ENCODE measurements around the gene RBM47.

Gene RBM47

DNA sequence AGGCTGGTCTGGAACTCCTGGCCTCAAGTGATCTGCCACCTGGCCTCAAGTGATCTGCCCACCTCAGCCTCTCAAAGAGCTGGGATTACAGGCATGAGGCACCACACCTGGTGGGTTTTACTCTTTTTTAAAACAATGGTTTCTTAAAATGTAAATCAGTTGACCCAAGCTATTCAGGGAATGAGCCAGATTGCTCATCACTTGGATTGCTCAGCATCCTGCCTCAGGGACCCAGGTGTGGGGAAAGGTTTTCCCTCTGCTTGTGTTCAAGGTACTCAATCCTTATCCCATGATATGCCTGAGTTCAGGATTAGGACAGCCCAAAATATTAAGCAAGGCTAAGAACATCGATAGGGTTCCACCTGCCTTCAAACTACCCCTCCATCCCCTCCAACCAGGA lies 227.1 kb downstream of the RBM47 start:
- Histone ChIP-seq H3K4me2 (ENCODE audit: low read length, poor library complexity, severe bottlenecking) (no peak overlapping the region), H3K9ac (ENCODE audit: low read length) (no peak overlapping the region), H4K91ac (ENCODE audit: low read length) (no peak overlapping the region), H3K79me1 (replicated peaks; ENCODE audit: low read length, poor library complexity, severe bottlenecking) (no peaks in the 10 kb centered on the region), H3K27me3 (ENCODE audit: control insufficient read depth in 1 of 2, insufficient read depth in 1 of 2, low read length in 2 of 2) (peaks cover 0 to 7% of the 10 kb centered on the region in 2 experiments), H3K4me3 (ENCODE audit: insufficient read depth in 1 of 2, low read depth in 1 of 2, low read length in 2 of 2) (no peak overlapping the region), H2BK120ac (ENCODE audit: low read depth, low read length) (no peak overlapping the region), H3K23ac (ENCODE audit: low read length in 2 of 2) (no peak overlapping the region), H3K14ac (ENCODE audit: low read length in 2 of 2) (no peak overlapping the region), H3K4ac (ENCODE audit: low read depth in 1 of 2, low read length in 2 of 2) (no peak overlapping the region), H3K36me3 (ENCODE audit: control insufficient read depth in 1 of 2, insufficient read depth in 2 of 2, low read depth in 1 of 2, low read length in 2 of 2) (no peaks in the 10 kb centered on the region), H3K9me3 (ENCODE audit: control insufficient read depth, low read length) (no peaks in the 10 kb centered on the region), H2BK5ac (ENCODE audit: low read depth, low read length, poor library complexity, severe bottlenecking) (no peak overlapping the region), H3K4me1 (ENCODE audit: control insufficient read depth, insufficient read depth, low read depth, low read length) (no peaks in the 10 kb centered on the region), H2AK5ac (ENCODE audit: low read length, severe bottlenecking) (no peak overlapping the region), H3K27ac (ENCODE audit: low read length, poor library complexity, severe bottlenecking) (no peak overlapping the region), H4K8ac (ENCODE audit: low read length) (no peak overlapping the region), H2AFZ (ENCODE audit: low read depth, low read length) (no peak overlapping the region), H2BK12ac (ENCODE audit: low read length in 2 of 2) (no peak overlapping the region), H2BK15ac (ENCODE audit: low read depth, poor library complexity, severe bottlenecking) (no peak overlapping the region), H3K18ac (ENCODE audit: low read depth in 1 of 2, low read length in 2 of 2) (no peak overlapping the region)
- no peak for DNase-seq
- WGBS, result 100% methylated on average over 1 of the region's 1 CpG

DNA sequence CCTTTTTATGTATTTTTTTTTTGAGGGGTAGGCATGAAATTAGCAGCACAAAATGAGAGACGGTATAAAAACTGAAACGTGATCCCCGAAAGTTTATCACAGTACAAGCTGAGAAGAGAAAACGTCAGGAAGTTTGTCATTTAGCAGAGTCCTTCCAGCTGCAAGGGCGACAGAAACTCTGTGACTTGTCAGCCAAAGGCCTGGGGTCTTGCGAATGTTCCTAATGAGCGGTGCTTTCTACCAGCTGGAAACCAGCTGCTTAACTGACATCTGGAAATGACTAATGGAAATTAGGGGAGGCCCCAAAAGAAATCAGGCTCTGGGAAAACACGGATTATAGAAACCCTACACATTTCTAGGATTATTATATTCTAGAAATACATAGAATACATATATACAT lies 228.0 kb downstream of the RBM47 start:
- H3K14ac ChIP-seq (ENCODE audit: low read length in 2 of 2), result no peak overlapping the region
- H3K27ac ChIP-seq (ENCODE audit: low read length, poor library complexity, severe bottlenecking), result no peak overlapping the region
- H3K79me1 ChIP-seq (replicated peaks; ENCODE audit: low read length, poor library complexity, severe bottlenecking), result no peaks in the 10 kb centered on the region
- H3K4ac ChIP-seq (ENCODE audit: low read depth in 1 of 2, low read length in 2 of 2), result no peak overlapping the region
- H4K91ac ChIP-seq (ENCODE audit: low read length), result no peak overlapping the region
- H3K23ac ChIP-seq (ENCODE audit: low read length in 2 of 2), result no peak overlapping the region
- WGBS, result 41% methylated on average over 7 of the region's 8 CpGs
- H3K36me3 ChIP-seq (ENCODE audit: control insufficient read depth in 1 of 2, insufficient read depth in 2 of 2, low read depth in 1 of 2, low read length in 2 of 2), result no peaks in the 10 kb centered on the region
- no peak overlapping the region for H3K9ac ChIP-seq (ENCODE audit: low read length)
- H4K8ac ChIP-seq (ENCODE audit: low read length), result no peak overlapping the region
- H2BK15ac ChIP-seq (ENCODE audit: low read depth, poor library complexity, severe bottlenecking), result no peak overlapping the region
- H3K27me3 ChIP-seq (ENCODE audit: control insufficient read depth in 1 of 2, insufficient read depth in 1 of 2, low read length in 2 of 2), result peaks cover 0 to 7% of the 10 kb centered on the region in 2 experiments
- peak; percentile 41 for DNase-seq
- H2BK5ac ChIP-seq (ENCODE audit: low read depth, low read length, poor library complexity, severe bottlenecking), result no peak overlapping the region
- H3K4me1 ChIP-seq (ENCODE audit: control insufficient read depth, insufficient read depth, low read depth, low read length), result peaks cover 1% of the 10 kb centered on the region
- no peaks in the 10 kb centered on the region for H3K9me3 ChIP-seq (ENCODE audit: control insufficient read depth, low read length)
- no peak overlapping the region for H2AFZ ChIP-seq (ENCODE audit: low read depth, low read length)
- no peak overlapping the region for H2AK5ac ChIP-seq (ENCODE audit: low read length, severe bottlenecking)
- H2BK120ac ChIP-seq (ENCODE audit: low read depth, low read length), result no peak overlapping the region
- no peak overlapping the region for H2BK12ac ChIP-seq (ENCODE audit: low read length in 2 of 2)
- H3K4me3 ChIP-seq (ENCODE audit: insufficient read depth in 1 of 2, low read depth in 1 of 2, low read length in 2 of 2), result no peak overlapping the region
- H3K18ac ChIP-seq (ENCODE audit: low read depth in 1 of 2, low read length in 2 of 2), result no peak overlapping the region
- no peak overlapping the region for H3K4me2 ChIP-seq (ENCODE audit: low read length, poor library complexity, severe bottlenecking)

DNA sequence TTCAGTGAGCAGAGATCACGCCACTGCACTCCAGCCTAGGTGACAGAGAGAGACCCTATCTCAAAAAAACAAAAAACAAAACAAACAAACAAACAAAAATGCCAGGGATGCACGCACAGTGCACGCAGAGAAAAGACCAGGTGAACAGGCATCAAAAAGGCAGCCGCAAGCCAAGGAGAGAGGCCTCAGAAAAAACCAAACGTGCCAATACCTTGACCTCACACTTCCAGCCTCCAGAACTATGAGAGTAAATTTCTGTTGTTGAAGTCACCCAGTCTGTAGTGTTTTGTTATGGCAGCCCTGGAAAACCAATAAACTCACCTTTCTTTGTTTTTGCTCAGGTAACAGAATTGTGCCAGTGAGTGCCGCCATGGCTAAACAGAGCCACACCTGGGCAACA lies 228.6 kb downstream of the RBM47 start:
- no peak overlapping the region for H2BK5ac ChIP-seq (ENCODE audit: low read depth, low read length, poor library complexity, severe bottlenecking)
- H3K9ac ChIP-seq (ENCODE audit: low read length), result no peak overlapping the region
- no peak overlapping the region for H4K8ac ChIP-seq (ENCODE audit: low read length)
- H2BK120ac ChIP-seq (ENCODE audit: low read depth, low read length), result no peak overlapping the region
- peaks cover 3% of the 10 kb centered on the region for H3K4me1 ChIP-seq (ENCODE audit: control insufficient read depth, insufficient read depth, low read depth, low read length)
- no peak overlapping the region for H3K27ac ChIP-seq (ENCODE audit: low read length, poor library complexity, severe bottlenecking)
- no peak overlapping the region for H2AFZ ChIP-seq (ENCODE audit: low read depth, low read length)
- no peak overlapping the region for H2AK5ac ChIP-seq (ENCODE audit: low read length, severe bottlenecking)
- no peaks in the 10 kb centered on the region for H3K79me1 ChIP-seq (replicated peaks; ENCODE audit: low read length, poor library complexity, severe bottlenecking)
- H3K14ac ChIP-seq (ENCODE audit: low read length in 2 of 2), result no peak overlapping the region
- H4K91ac ChIP-seq (ENCODE audit: low read length), result no peak overlapping the region
- no peak overlapping the region for H2BK15ac ChIP-seq (ENCODE audit: low read depth, poor library complexity, severe bottlenecking)
- H3K36me3 ChIP-seq (ENCODE audit: control insufficient read depth in 1 of 2, insufficient read depth in 2 of 2, low read depth in 1 of 2, low read length in 2 of 2), result no peaks in the 10 kb centered on the region
- H3K23ac ChIP-seq (ENCODE audit: low read length in 2 of 2), result no peak overlapping the region
- WGBS, result 96% methylated on average over 3 of the region's 6 CpGs
- H3K27me3 ChIP-seq (ENCODE audit: control insufficient read depth in 1 of 2, insufficient read depth in 1 of 2, low read length in 2 of 2), result peaks cover 0 to 7% of the 10 kb centered on the region in 2 experiments
- DNase-seq, result no peak
- no peak overlapping the region for H3K18ac ChIP-seq (ENCODE audit: low read depth in 1 of 2, low read length in 2 of 2)
- H3K9me3 ChIP-seq (ENCODE audit: control insufficient read depth, low read length), result no peaks in the 10 kb centered on the region
- H2BK12ac ChIP-seq (ENCODE audit: low read length in 2 of 2), result no peak overlapping the region
- H3K4me2 ChIP-seq (ENCODE audit: low read length, poor library complexity, severe bottlenecking), result no peak overlapping the region
- no peak overlapping the region for H3K4me3 ChIP-seq (ENCODE audit: insufficient read depth in 1 of 2, low read depth in 1 of 2, low read length in 2 of 2)
- no peak overlapping the region for H3K4ac ChIP-seq (ENCODE audit: low read depth in 1 of 2, low read length in 2 of 2)

GRCh38 chr4:40399578-40399977 lies 230.1 kb downstream of the RBM47 start:
- H3K9ac ChIP-seq (ENCODE audit: low read length), result no peak overlapping the region
- H2AK5ac ChIP-seq (ENCODE audit: low read length, severe bottlenecking), result no peak overlapping the region
- peaks cover 0 to 13% of the 10 kb centered on the region in 2 experiments for H3K27me3 ChIP-seq (ENCODE audit: control insufficient read depth in 1 of 2, insufficient read depth in 1 of 2, low read length in 2 of 2)
- no peak overlapping the region for H3K27ac ChIP-seq (ENCODE audit: low read length, poor library complexity, severe bottlenecking)
- H4K91ac ChIP-seq (ENCODE audit: low read length), result no peak overlapping the region
- 96% methylated on average over 3 of the region's 3 CpGs for WGBS
- no peak for DNase-seq
- H3K14ac ChIP-seq (ENCODE audit: low read length in 2 of 2), result no peak overlapping the region
- no peak overlapping the region for H3K23ac ChIP-seq (ENCODE audit: low read length in 2 of 2)
- H3K4me3 ChIP-seq (ENCODE audit: insufficient read depth in 1 of 2, low read depth in 1 of 2, low read length in 2 of 2), result no peak overlapping the region
- peaks cover 9% of the 10 kb centered on the region for H3K4me1 ChIP-seq (ENCODE audit: control insufficient read depth, insufficient read depth, low read depth, low read length)
- no peak overlapping the region for H4K8ac ChIP-seq (ENCODE audit: low read length)
- H3K4me2 ChIP-seq (ENCODE audit: low read length, poor library complexity, severe bottlenecking), result no peak overlapping the region
- no peak overlapping the region for H2BK12ac ChIP-seq (ENCODE audit: low read length in 2 of 2)
- no peak overlapping the region for H2BK15ac ChIP-seq (ENCODE audit: low read depth, poor library complexity, severe bottlenecking)
- no peak overlapping the region for H3K18ac ChIP-seq (ENCODE audit: low read depth in 1 of 2, low read length in 2 of 2)
- no peak overlapping the region for H2BK5ac ChIP-seq (ENCODE audit: low read depth, low read length, poor library complexity, severe bottlenecking)
- H3K36me3 ChIP-seq (ENCODE audit: control insufficient read depth in 1 of 2, insufficient read depth in 2 of 2, low read depth in 1 of 2, low read length in 2 of 2), result no peaks in the 10 kb centered on the region
- no peak overlapping the region for H2BK120ac ChIP-seq (ENCODE audit: low read depth, low read length)
- no peak overlapping the region for H2AFZ ChIP-seq (ENCODE audit: low read depth, low read length)
- H3K79me1 ChIP-seq (replicated peaks; ENCODE audit: low read length, poor library complexity, severe bottlenecking), result no peaks in the 10 kb centered on the region
- H3K4ac ChIP-seq (ENCODE audit: low read depth in 1 of 2, low read length in 2 of 2), result no peak overlapping the region
- no peaks in the 10 kb centered on the region for H3K9me3 ChIP-seq (ENCODE audit: control insufficient read depth, low read length)
